ENCODE results near the gene ARIH1. TPM values are rescaled to one million over a fixed set of nuclear protein-coding genes. Genes with fewer than 3 reads are reported as not detected.

ARIH1 gene
- total and polyA plus RNA-seq, 2 of the 8 experiments (the other 6 are each of a cell fraction or from before 2014, with no cell fraction given): 32.7 to 179 TPM

DNA sequence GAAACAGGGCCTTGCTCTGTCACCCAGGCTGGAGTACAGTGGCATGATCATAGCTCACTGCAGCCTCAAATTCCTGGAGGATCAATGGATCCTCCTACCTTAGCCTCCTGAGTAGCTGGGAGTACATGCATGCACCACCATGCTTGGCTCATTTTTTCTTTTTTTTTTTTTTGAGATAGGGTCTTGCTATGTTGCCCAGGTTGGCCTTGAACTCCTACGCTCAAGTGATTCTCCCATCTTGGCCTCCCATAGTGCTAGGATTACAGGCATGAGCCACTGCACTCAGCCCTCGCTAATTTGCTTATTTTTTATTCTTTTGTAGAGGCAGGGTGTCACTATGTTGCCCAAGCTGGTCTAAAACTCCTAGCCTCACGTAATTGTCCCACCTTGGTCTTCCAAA, 6.0 kb upstream of the ARIH1 start:
- H3K27ac ChIP-seq (ENCODE audit: low read depth, low read length): no peak overlapping the region
- H2AK5ac ChIP-seq (ENCODE audit: low read depth, low read length): no peak overlapping the region
- no peak overlapping the region for H3K4me3 ChIP-seq (ENCODE audit: extremely low read depth in 1 of 4, insufficient read depth in 2 of 4, low read depth in 3 of 4, low read length in 4 of 4)
- H2BK12ac ChIP-seq (ENCODE audit: low read depth, low read length): no peak overlapping the region
- H3K23ac ChIP-seq (ENCODE audit: insufficient read length): no peak overlapping the region
- ChIA-PET POLR2A (ENCODE audit: partially characterized antibody) (no interaction called here), CTCF (ENCODE audit: partially characterized antibody) (no interaction called here)
- no peaks in the 10 kb centered on the region; the same call in 1 of the 2 replicates for H3K23me2 ChIP-seq (ENCODE audit: low read depth, low read length)
- no peaks in the 10 kb centered on the region for H3K27me3 ChIP-seq (replicated peaks in 1 of 4; ENCODE audit: control insufficient read depth in 3 of 4, extremely low read depth in 1 of 4, insufficient read depth in 3 of 4, low read length in 3 of 4)
- no peak overlapping the region for H2BK20ac ChIP-seq (ENCODE audit: low read length)
- no peak overlapping the region for H3K9ac ChIP-seq (replicated peaks in 1 of 4; ENCODE audit: extremely low read depth in 1 of 4, low read depth in 3 of 4, low read length in 3 of 4)
- no peak overlapping the region for H4K5ac ChIP-seq (ENCODE audit: insufficient read length, low read depth, low read length)
- FAIRE-seq (no peak), DNase-seq (ENCODE audit: low read depth in 1 of 2, low spot score in 2 of 2) (no peak)
- no peak overlapping the region for H4K91ac ChIP-seq (replicated peaks; ENCODE audit: insufficient read length, low read length)
- H3K79me1 ChIP-seq (ENCODE audit: low read depth, low read length): no peaks in the 10 kb centered on the region
- no peak overlapping the region for H2AFZ ChIP-seq (ENCODE audit: low read length)
- no peaks in the 10 kb centered on the region for H4K20me1 ChIP-seq (replicated peaks in 1 of 2; ENCODE audit: control insufficient read depth in 1 of 2, insufficient read depth in 2 of 2, low read length in 2 of 2)
- 93% methylated on average over 3 of the region's 3 CpGs; no CpG with 5 or more reads in 1 of the 2 experiments for WGBS, 2 experiments (ENCODE audit: extremely low coverage in 1 of 2, insufficient coverage in 1 of 2, insufficient read length in 1 of 2, insufficient replicate concordance in 2 of 2, low coverage in 1 of 2, low lambda C conversion rate in 2 of 2, missing lambda C conversion rate in 1 of 2)
- H3K79me2 ChIP-seq (ENCODE audit: control insufficient read depth in 1 of 2, insufficient read depth in 2 of 2, low read length in 2 of 2): 0 out of 4 replicates have a peak, but pooled peaks cover 0 to 2% of the 10 kb centered on the region in 2 experiments
- H3K56ac ChIP-seq (replicated peaks; ENCODE audit: insufficient read length, low read depth, low read length): no peak overlapping the region
- H3K14ac ChIP-seq (ENCODE audit: insufficient read length): no peak overlapping the region
- H3K4me2 ChIP-seq (ENCODE audit: insufficient read depth in 1 of 2, low read depth in 2 of 2, low read length in 2 of 2): no peak overlapping the region
- peaks cover 0 to 3% (median 1%) of the 10 kb centered on the region in 4 experiments; a peak in 1 of 7 replicates for H3K4me1 ChIP-seq (replicated peaks in 1 of 4; ENCODE audit: control insufficient read depth in 3 of 4, insufficient read depth in 4 of 4, low read length in 3 of 4)
- no peak overlapping the region for H3K4ac ChIP-seq (replicated peaks; ENCODE audit: insufficient read length, low read depth, low read length)
- no peak overlapping the region for H3K18ac ChIP-seq (ENCODE audit: extremely low read depth, low read length)
- no peaks in the 10 kb centered on the region for H3K36me3 ChIP-seq (ENCODE audit: control insufficient read depth in 2 of 4, insufficient read depth in 4 of 4, low read length in 3 of 4)
- no peaks in the 10 kb centered on the region for H3K9me3 ChIP-seq (ENCODE audit: insufficient read depth in 2 of 2, low read depth in 1 of 2, low read length in 1 of 2)
- no peak overlapping the region for H2BK15ac ChIP-seq (ENCODE audit: low read length)
- no peak overlapping the region for H2BK120ac ChIP-seq (replicated peaks; ENCODE audit: low read depth, low read length)
- no peak overlapping the region for H4K8ac ChIP-seq (ENCODE audit: extremely low read depth, insufficient read depth, low read length)
- H2BK5ac ChIP-seq (ENCODE audit: low read depth, low read length): no peak overlapping the region
- TF ChIP-seq POU5F1 (IDR thresholded peaks at IDR 0.05; ENCODE audit: low read depth, low read length) (no peak), NANOG (IDR thresholded peaks at IDR 0.05; ENCODE audit: insufficient read depth, low read depth, low read length, poor library complexity, severe bottlenecking) (no peak), SUZ12 (IDR thresholded peaks at IDR 0.05; ENCODE audit: low read length) (no peak), RXRA (IDR thresholded peaks at IDR 0.05; ENCODE audit: insufficient read depth, low read depth, low read length) (no peak), SIX5 (IDR thresholded peaks at IDR 0.05; ENCODE audit: low read depth, low read length) (no peak), SP2 (IDR thresholded peaks at IDR 0.05; ENCODE audit: low read length) (no peak), CEBPB (IDR thresholded peaks at IDR 0.05; ENCODE audit: low read depth, low read length) (no peak), SP4 (IDR thresholded peaks at IDR 0.05; ENCODE audit: low read length) (no peak), POLR2AphosphoS5 (IDR thresholded peaks at IDR 0.05; ENCODE audit: low read depth, low read length) (no peak)
